ENCODE results near the gene TOB1.

GRCh38 chr17:50900383-50900892 is 34.3 kb upstream of the TOB1 start:
- TF ChIP-seq REST (IDR thresholded peaks at IDR 0.05; ENCODE audit: insufficient read depth in 1 of 2, low read depth in 2 of 2, low read length in 2 of 2) (no peak), POLR2AphosphoS5 (IDR thresholded peaks at IDR 0.05; ENCODE audit: low read depth, low read length) (no peak), SIN3A (IDR thresholded peaks at IDR 0.05; ENCODE audit: borderline replicate concordance, insufficient read depth, low read length) (no peak)
